Prostate gland (tissue), 2 donors: Measurements from ENCODE around the gene SETD3. TPM values are rescaled to one million over a fixed set of nuclear protein-coding genes. Genes with fewer than 3 reads are reported as not detected.

Source experiments
- DNase-seq: peaks from one replicate; pipeline ENCODE4 v3.0.0-alpha.2; 2019; ENCODE audit warnings: low spot score
- H3K27ac ChIP-seq, 2 donors: fragments of 200-600 bp; sonication (generic); 2 replicates each; pipeline ENCODE4 v1.5.1; 2017 to 2019
- H3K27me3 ChIP-seq: fragments of 200-600 bp; sonication (generic); replicated peaks from 2 replicates; pipeline ENCODE4 v1.5.1; 2019; ENCODE audit not compliant: insufficient read depth
- H3K36me3 ChIP-seq, 2 donors: fragments of 200-600 bp; sonication (generic); 1 replicate in 1 of 2; 2 replicates in 1 of 2; pipeline versions ENCODE4 v1.5.1 to v1.8.1; 2017 to 2019
- H3K4me1 ChIP-seq: fragments of 200-600 bp; sonication (generic); replicated peaks from 2 replicates; pipeline ENCODE4 v1.5.1; 2019
- H3K4me3 ChIP-seq, 2 donors: fragments of 200-600 bp; sonication (generic); 2 replicates each; pipeline ENCODE4 v1.5.1; 2017 to 2019
- H3K9me3 ChIP-seq: fragments of 200-600 bp; sonication (generic); 2 replicates; pipeline ENCODE4 v1.5.1; 2017
- CTCF ChIP-seq, 4 experiments: fragments of 200-600 bp in 2 of 4; fragments of 450-650 bp in 2 of 4; sonication (generic) in 2 of 4; IDR thresholded peaks; 1 replicate in 3 of 4; 2 replicates in 1 of 4; pipeline ENCODE4 v1.5.1; 2016 to 2019; ENCODE audit warnings: antibody characterized with exemption in 4 of 4, mild to moderate bottlenecking in 2 of 4, moderate library complexity in 2 of 4
- POLR2A ChIP-seq: fragments of 450-650 bp; IDR thresholded peaks from one replicate; pipeline ENCODE4 v1.6.1; 2016; ENCODE audit warnings: antibody characterized with exemption, mild to moderate bottlenecking
- POLR2AphosphoS5 ChIP-seq: sonication (generic); formaldehyde crosslinking; IDR thresholded peaks from one replicate; pipeline ENCODE4 v1.6.1; 2017; ENCODE audit warnings: antibody characterized with exemption
- WGBS: methylation state at CpG from one replicate; pipeline ENCODE4 v1.1.5; 2018; 5-methylcytosine and 5-hydroxymethylcytosine counted together
- intact Hi-C: fragments of 100-400 bp; cut with DNase I; formaldehyde crosslinking; loops from one replicate; pipeline ENCODE4 v1.14.2; 2022
- total RNA-seq, 2 donors: library from RNA; depleted of rRNA; stranded (reverse); fragments of >200 nt; gene quantifications; one replicate each; pipeline ENCODE4 v1.1.0, GENCODE V29; 2016

The SETD3 gene
- total RNA-seq, 2 donors from 2014 or later, result 59.5 to 106 TPM

GRCh38 chr14:99522934-99523703, 42.5 kb upstream of the SETD3 start:
- peaks cover 20% of the 10 kb centered on the region for H3K4me1 ChIP-seq
- no peaks in the 10 kb centered on the region for H3K36me3 ChIP-seq
- no peaks in the 10 kb centered on the region for H3K27me3 ChIP-seq
- TF ChIP-seq POLR2A (no peak), POLR2AphosphoS5 (no peak), CTCF (IDR thresholded peaks at IDR 0.05) (no peak)
- intact Hi-C loops, result loop anchor here (2.0 to 5.0 kb wide), 2 partner anchors 39 to 82 kb away; partner anchors contain the start of gene CCDC85C
- H3K4me3 ChIP-seq, result no peak overlapping the region
- no peak for DNase-seq
- H3K9me3 ChIP-seq, result no peaks in the 10 kb centered on the region
- H3K27ac ChIP-seq, result peak overlapping the region; percentile 62 to 63
- 29% methylated on average over 14 of the region's 14 CpGs for WGBS

- no peaks in the 10 kb centered on the region for H3K36me3 ChIP-seq
- H3K9me3 ChIP-seq, result no peaks in the 10 kb centered on the region
- H3K27me3 ChIP-seq, result no peaks in the 10 kb centered on the region
- DNase-seq, result no peak
- intact Hi-C loops, result loop anchor here (2.0 to 5.0 kb wide), 2 partner anchors 40 to 82 kb away; partner anchors contain the start of gene CCDC85C
- H3K4me3 ChIP-seq, result no peak overlapping the region
- TF ChIP-seq POLR2A (no peak), POLR2AphosphoS5 (no peak), CTCF (IDR thresholded peaks at IDR 0.05) (no peak)
- WGBS, result 38% methylated on average over 9 of the region's 12 CpGs
- peak overlapping the region; percentile 62 to 63 for H3K27ac ChIP-seq
- peaks cover 20% of the 10 kb centered on the region for H3K4me1 ChIP-seq
These were observed 41.8 kb upstream of the SETD3 start for GRCh38 chr14:99522457-99522891.

- H3K27ac ChIP-seq, result no peak overlapping the region
- no peak for DNase-seq
These were observed 41.4 kb upstream of the SETD3 start for GRCh38 chr14:99522025-99522401.

GRCh38 chr14:99521176-99522024, 40.7 kb upstream of the SETD3 start:
- peaks cover 20% of the 10 kb centered on the region for H3K4me1 ChIP-seq
- no peak for DNase-seq
- intact Hi-C loops, result loop anchor here (2.0 to 5.0 kb wide), 2 partner anchors 41 to 83 kb away; partner anchors contain the start of gene CCDC85C

More at GRCh38 chr14:99522025-99522401, 41.4 kb upstream of the SETD3 start:
- peaks cover 20% of the 10 kb centered on the region for H3K4me1 ChIP-seq
- 72% methylated on average over 18 of the region's 18 CpGs for WGBS
- intact Hi-C loops, result loop anchor here (2.0 to 5.0 kb wide), 2 partner anchors 40 to 83 kb away; partner anchors contain the start of gene CCDC85C
- no peaks in the 10 kb centered on the region for H3K27me3 ChIP-seq
- TF ChIP-seq POLR2AphosphoS5 (no peak), CTCF (IDR thresholded peaks at IDR 0.05) (no peak), POLR2A (no peak)
- H3K9me3 ChIP-seq, result no peaks in the 10 kb centered on the region
- H3K36me3 ChIP-seq, result no peaks in the 10 kb centered on the region
- no peak overlapping the region for H3K4me3 ChIP-seq

More at GRCh38 chr14:99521176-99522024, 40.7 kb upstream of the SETD3 start:
- Histone ChIP-seq H3K4me3 (no peak overlapping the region), H3K9me3 (no peaks in the 10 kb centered on the region), H3K27me3 (no peaks in the 10 kb centered on the region), H3K36me3 (no peaks in the 10 kb centered on the region), H3K27ac (no peak overlapping the region)
- 95% methylated on average over 18 of the region's 25 CpGs for WGBS
- no peak for TF ChIP-seq POLR2AphosphoS5
- no peak for TF ChIP-seq CTCF (IDR thresholded peaks at IDR 0.05)
- no peak for TF ChIP-seq POLR2A
